22Rv1 (cell line): Measurements from ENCODE around the gene MYO1D.

Experiments
- H3K27ac ChIP-seq: fragments of 450-650 bp; 2 replicates; pipeline ENCODE4 v1.5.1; 2017
- CTCF ChIP-seq: fragments of 450-650 bp; IDR thresholded peaks from 2 replicates; pipeline ENCODE4 v1.5.1; 2017; ENCODE audit warnings: mild to moderate bottlenecking
- ZFX ChIP-seq: fragments of 450-650 bp; IDR thresholded peaks from 2 replicates; pipeline ENCODE4 v1.6.1; 2017; ENCODE audit warnings: antibody characterized with exemption, borderline replicate concordance

MYO1D gene

GRCh38 chr17:32504166-32504990 is 372.5 kb downstream of the MYO1D start:
- TF ChIP-seq ZFX, result no peak
- TF ChIP-seq CTCF, result no peak
- no peak overlapping the region for H3K27ac ChIP-seq

GRCh38 chr17:32503251-32504165 is 373.4 kb downstream of the MYO1D start:
- no peak overlapping the region for H3K27ac ChIP-seq
- no peak for TF ChIP-seq CTCF

GRCh38 chr17:32502710-32503109 is 374.2 kb downstream of the MYO1D start:
- TF ChIP-seq ZFX (no peak), CTCF (no peak)
- no peak overlapping the region for H3K27ac ChIP-seq

GRCh38 chr17:32502013-32502412 is 374.9 kb downstream of the MYO1D start:
- no peak overlapping the region for H3K27ac ChIP-seq
- TF ChIP-seq CTCF (no peak), ZFX (no peak)

- no peak overlapping the region for H3K27ac ChIP-seq
- TF ChIP-seq CTCF (no peak), ZFX (no peak)
Observed at GRCh38 chr17:32498391-32498790, 378.5 kb downstream of the MYO1D start.

- no peak overlapping the region for H3K27ac ChIP-seq
Observed at GRCh38 chr17:32497431-32498205, 379.3 kb downstream of the MYO1D start.

More at GRCh38 chr17:32497431-32498205, 379.3 kb downstream of the MYO1D start:
- TF ChIP-seq CTCF (no peak), ZFX (no peak)
